HCEC 1CT (cell line): Measurements from ENCODE around the gene KCTD18.

ENCODE experiments used
- DNase-seq: peaks from one replicate; pipeline ENCODE4 v3.0.0-alpha.2; 2017

The KCTD18 gene

GRCh38 chr2:200509612-200510433, at the start of gene KCTD18:
KCTD18 (minus strand) TSS chr2:200510068; CDS start chr2:200507016, 3,052 bp downstream.
- DNase-seq, result peak; percentile 80

- DNase-seq, result no peak
Observed at GRCh38 chr2:200540793-200541192, 30.9 kb upstream of the KCTD18 start.

- DNase-seq, result no peak
Observed at GRCh38 chr2:200538139-200538538, 28.3 kb upstream of the KCTD18 start.

GRCh38 chr2:200534572-200534971, 24.7 kb upstream of the KCTD18 start:
- DNase-seq, result no peak

- no peak for DNase-seq
Observed at GRCh38 chr2:200533754-200534153, 23.9 kb upstream of the KCTD18 start.

- DNase-seq, result no peak
Observed at GRCh38 chr2:200528228-200528627, 18.4 kb upstream of the KCTD18 start.

GRCh38 chr2:200525882-200526651, 16.2 kb upstream of the KCTD18 start, which contains the start of gene SGO2:
SGO2 (plus strand) TSS chr2:200526207; CDS start chr2:200532976, 6,769 bp downstream.
- peak; percentile 97 for DNase-seq

- DNase-seq, result no peak
Observed at GRCh38 chr2:200525551-200525881, 15.6 kb upstream of the KCTD18 start.

GRCh38 chr2:200525066-200525465, 15.2 kb upstream of the KCTD18 start:
- peak; percentile 11 for DNase-seq

- no peak for DNase-seq
Observed at GRCh38 chr2:200523604-200524003, 13.7 kb upstream of the KCTD18 start.

- no peak for DNase-seq
Observed at GRCh38 chr2:200523158-200523557, 13.3 kb upstream of the KCTD18 start.

- no peak for DNase-seq
Observed at GRCh38 chr2:200515155-200515554, 5.3 kb upstream of the KCTD18 start.

- peak; percentile 28 for DNase-seq
Observed at GRCh38 chr2:200509235-200509611, 645 bp downstream of the KCTD18 start.

GRCh38 chr2:200507179-200507578, 2.7 kb downstream of the KCTD18 start:
- DNase-seq, result no peak

- no peak for DNase-seq
Observed at GRCh38 chr2:200506679-200507078, 3.2 kb downstream of the KCTD18 start.

GRCh38 chr2:200502196-200502595, 7.7 kb downstream of the KCTD18 start:
- DNase-seq, result no peak

GRCh38 chr2:200498402-200499162, 11.3 kb downstream of the KCTD18 start:
- no peak for DNase-seq

- no peak for DNase-seq
Observed at GRCh38 chr2:200496696-200497095, 13.2 kb downstream of the KCTD18 start.

- DNase-seq, result no peak
Observed at GRCh38 chr2:200494048-200494447, 15.8 kb downstream of the KCTD18 start.

- no peak for DNase-seq
Observed at GRCh38 chr2:200492656-200493055, 17.2 kb downstream of the KCTD18 start.

GRCh38 chr2:200490001-200490400, 19.9 kb downstream of the KCTD18 start:
- no peak for DNase-seq

GRCh38 chr2:200488169-200488568, 21.7 kb downstream of the KCTD18 start:
- DNase-seq, result no peak

GRCh38 chr2:200486529-200486928, 23.3 kb downstream of the KCTD18 start:
- DNase-seq, result no peak
